CD4-positive, alpha-beta T cell treated with Interleukin-21 for 1 hour (primary cell): ENCODE measurements around the gene NSUN4.

Experiments
- DNase-seq: peaks from one replicate; pipeline ENCODE4 v3.0.0-alpha.2; 2020

The NSUN4 gene

DNA sequence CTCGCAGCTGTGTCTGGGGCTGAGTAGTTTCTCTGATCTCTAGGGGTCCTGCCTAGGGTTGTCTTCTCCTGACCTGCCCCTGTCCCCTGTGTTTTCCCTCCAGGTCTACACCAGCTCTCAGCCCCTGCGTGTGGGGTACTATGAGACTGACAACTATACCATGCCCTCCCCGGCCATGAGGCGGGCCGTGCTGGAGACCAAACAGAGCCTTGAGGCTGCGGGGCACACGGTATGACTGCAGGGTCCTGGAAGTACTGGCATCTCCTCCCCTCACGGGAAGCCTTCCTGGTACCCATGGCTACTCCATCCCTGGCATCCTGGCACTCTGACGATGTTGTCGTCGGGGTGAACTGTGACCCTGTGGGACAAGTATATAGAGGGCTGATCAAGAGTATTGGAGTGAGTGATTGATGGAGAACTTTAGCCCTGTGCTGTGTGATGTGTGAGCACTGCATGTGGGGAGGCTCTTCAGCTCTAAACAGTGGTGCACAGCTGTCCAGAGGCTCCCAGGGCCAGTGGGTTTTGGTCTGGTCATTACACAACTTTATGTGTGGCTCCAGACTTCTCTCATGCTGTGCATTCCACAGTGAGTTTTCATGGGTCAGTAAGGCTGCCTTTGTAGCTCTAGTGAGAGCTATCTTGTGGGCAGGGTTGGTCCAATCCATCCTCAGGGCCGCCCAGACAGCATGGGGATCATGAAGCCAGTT, 67.9 kb downstream of the NSUN4 start:
- no peak for DNase-seq

DNA sequence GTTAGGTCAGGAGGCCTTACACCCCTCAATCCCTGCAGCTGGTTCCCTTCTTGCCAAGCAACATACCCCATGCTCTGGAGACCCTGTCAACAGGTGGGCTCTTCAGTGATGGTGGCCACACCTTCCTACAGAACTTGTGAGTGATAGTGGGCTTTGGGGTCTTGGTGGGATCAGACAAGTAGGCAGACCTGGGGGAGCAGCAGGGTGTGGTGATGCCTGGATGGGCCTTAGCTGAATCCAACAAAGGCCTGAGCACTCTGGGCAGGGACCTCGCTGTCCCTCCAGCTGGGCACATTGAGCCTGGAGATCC, 68.4 kb downstream of the NSUN4 start:
- DNase-seq = no peak

DNA sequence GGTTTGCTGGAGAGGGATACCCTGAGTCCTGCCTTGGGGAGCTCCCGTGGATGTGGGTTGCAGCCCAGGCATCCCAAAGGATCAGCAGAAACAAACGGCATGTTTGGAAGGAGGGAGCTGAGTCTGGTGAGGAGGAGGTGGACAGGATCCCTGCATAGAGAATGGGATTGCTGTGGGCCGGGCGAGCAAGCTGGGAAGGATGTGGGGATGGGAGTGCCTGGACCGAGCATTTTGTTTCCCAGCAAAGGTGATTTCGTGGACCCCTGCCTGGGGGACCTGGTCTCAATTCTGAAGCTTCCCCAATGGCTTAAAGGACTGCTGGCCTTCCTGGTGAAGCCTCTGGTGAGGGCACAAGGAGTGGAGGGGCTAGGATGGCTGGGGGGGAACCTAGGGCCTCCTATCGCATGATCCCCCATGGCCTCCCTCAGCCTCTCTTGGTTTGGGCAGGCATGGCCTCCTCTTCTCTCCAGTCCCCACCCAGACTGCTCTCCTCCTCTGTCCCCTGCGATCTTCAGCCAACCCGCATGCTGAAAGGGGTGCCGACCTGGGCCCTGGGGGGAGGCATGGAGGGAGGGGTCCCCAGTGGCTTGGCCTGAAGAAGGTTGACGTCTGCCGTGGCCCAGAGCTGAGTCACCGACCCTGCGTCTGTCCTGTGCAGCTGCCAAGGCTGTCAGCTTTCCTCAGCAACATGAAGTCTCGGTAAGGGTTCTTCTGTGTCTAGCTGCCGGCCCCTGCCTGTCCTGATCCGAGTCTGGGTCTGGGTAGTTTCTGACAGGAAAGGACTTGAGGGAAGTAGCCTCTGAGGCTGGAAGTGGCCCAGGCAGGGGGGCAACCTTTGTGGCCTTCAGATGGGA, 69.8 kb downstream of the NSUN4 start:
- DNase-seq = no peak

DNA sequence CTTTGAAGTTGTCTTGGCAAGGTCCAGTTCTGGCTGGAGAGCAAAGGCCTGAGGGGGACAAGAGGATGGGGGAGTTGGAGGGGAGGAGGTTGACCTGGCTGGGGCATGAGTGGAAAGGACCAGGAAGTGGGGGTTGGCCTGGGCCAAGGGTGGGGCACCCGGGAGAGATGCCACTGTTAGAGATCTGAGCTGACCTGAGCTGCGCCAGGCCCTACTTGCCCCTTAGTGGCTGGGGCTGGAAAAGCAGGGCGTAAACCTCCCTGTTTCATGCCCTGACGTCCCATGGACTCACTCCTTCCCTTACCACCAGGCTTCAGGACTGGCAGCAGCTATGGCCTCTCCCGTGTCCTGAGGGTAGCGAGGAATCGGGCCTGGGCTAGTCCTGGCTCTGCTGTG, 70.4 kb downstream of the NSUN4 start:
- DNase-seq = no peak
